K562 (cell line): ENCODE results near the gene PCDH7.

Experiments used
- ARID3B ChIP-seq: fragments of 250-450 bp; sonication (Bioruptor Pico); IDR thresholded peaks from 2 replicates; pipeline ENCODE4 v1.4.0; 2020; ENCODE audit warnings: borderline replicate concordance
- BACH1 ChIP-seq: fragments of 200-800 bp; sonication (Bioruptor generic); IDR thresholded peaks from 2 replicates; pipeline ENCODE4 v1.6.1; 2016; ENCODE audit warnings: missing genetic modification characterization, missing compliant biosample characterization
- CBX3 ChIP-seq, 2 experiments: IDR thresholded peaks; 1 replicate in 1 of 2; 2 replicates in 1 of 2; pipeline ENCODE4 v1.6.1; 2012; ENCODE audit warnings: inconsistent platforms in 2 of 2, low read length in 2 of 2, borderline replicate concordance in 1 of 2, control low read depth in 1 of 2
- CTCF ChIP-seq, 3 experiments: IDR thresholded peaks in 2 of 3; conservative IDR thresholded peaks in 1 of 3; 2 replicates each; pipeline ENCODE4 v1.5.1; 2011 to 2012; ENCODE audit warnings: low read length in 3 of 3, mild to moderate bottlenecking in 3 of 3, control low read depth in 2 of 3, improper control_type of control experiment in 1 of 3, inconsistent platforms in 1 of 3, low read depth in 1 of 3, mixed read lengths in 1 of 3, moderate library complexity in 1 of 3; ENCODE audit not compliant: insufficient read depth in 2 of 3
- ILK ChIP-seq: fragments of 450-650 bp; IDR thresholded peaks from 2 replicates; pipeline ENCODE4 v1.6.1; 2016; ENCODE audit warnings: missing genetic modification characterization, low read depth, mild to moderate bottlenecking, missing compliant biosample characterization, moderate library complexity, borderline replicate concordance
- MEF2D ChIP-seq: conservative IDR thresholded peaks from 2 replicates; pipeline ENCODE4 v1.6.1; 2016; ENCODE audit warnings: low read depth, missing genetic modification characterization, missing compliant biosample characterization
- SMARCA4 ChIP-seq: fragments of 450-650 bp; IDR thresholded peaks from 2 replicates; pipeline ENCODE4 v1.6.1; 2016
- SMARCA5 ChIP-seq: fragments of 450-650 bp; IDR thresholded peaks from 2 replicates; pipeline ENCODE4 v1.6.1; 2016
- SMARCE1 ChIP-seq: fragments of 450-650 bp; IDR thresholded peaks from 2 replicates; pipeline ENCODE4 v1.7.1; 2016; ENCODE audit warnings: mild to moderate bottlenecking
- TGIF2 ChIP-seq: sonication (generic); formaldehyde crosslinking; IDR thresholded peaks from 2 replicates; pipeline ENCODE4 v1.8.1; 2022; ENCODE audit warnings: mild to moderate bottlenecking, missing genetic modification reagents, moderate library complexity
- U2AF2 ChIP-seq: fragments of 200-400 bp; formaldehyde crosslinking; optimal IDR thresholded peaks from 2 replicates; pipeline ENCODE3; 2017; ENCODE audit warnings: low read depth, mild to moderate bottlenecking, low read length
- ZBTB43 ChIP-seq: sonication (generic); formaldehyde crosslinking; IDR thresholded peaks from 2 replicates; pipeline ENCODE4 v1.8.0; 2023; ENCODE audit warnings: mild to moderate bottlenecking, missing genetic modification reagents
- ZNF140 ChIP-seq: fragments of 250-450 bp; sonication (Bioruptor Pico); IDR thresholded peaks from 2 replicates; pipeline ENCODE4 v1.8.0; 2021; ENCODE audit warnings: moderate library complexity, mild to moderate bottlenecking, inconsistent platforms

DNA sequence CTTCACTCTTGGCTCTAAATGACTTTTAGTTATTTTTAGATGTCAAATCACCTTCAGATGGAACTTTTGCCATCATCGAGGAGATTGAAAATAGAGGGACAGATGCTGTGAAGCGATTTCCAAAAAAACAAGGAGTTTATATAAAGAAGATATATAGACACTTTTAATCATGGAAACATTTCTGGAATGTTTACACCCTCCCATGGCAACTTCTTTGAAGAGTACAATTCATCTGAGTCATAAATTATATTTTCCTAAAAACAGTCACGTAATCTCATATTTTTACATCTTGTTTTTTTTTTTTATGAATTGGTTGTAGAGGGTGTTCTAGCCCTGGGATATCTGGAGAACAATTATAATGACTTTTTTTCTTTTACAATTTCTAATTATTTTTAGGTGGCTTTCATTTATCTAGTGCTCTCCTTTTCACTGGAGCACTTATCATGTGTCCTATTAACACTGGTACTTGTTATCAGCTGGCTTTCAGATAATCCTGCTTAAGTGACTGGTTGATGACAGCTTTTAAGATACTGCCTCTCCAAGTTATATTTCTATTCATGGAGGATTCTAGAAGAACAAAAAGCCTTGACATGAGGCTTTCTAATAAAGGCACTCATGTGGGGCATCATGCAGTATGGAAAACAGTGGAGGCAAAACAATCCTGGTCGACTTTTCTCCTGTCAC is 24.9 kb downstream of the PCDH7 start:
- TF ChIP-seq SMARCA4: no peak
- no peak for TF ChIP-seq SMARCE1
- TF ChIP-seq TGIF2 (CRISPR knock-in tag): no peak
- TF ChIP-seq SMARCA5: no peak
- TF ChIP-seq ILK (tag): no peak
- TF ChIP-seq ARID3B (CRISPR knock-in tag): no peak
- no peak for TF ChIP-seq MEF2D (tag)
- no peak for TF ChIP-seq ZBTB43
- no peak for TF ChIP-seq ZNF140 (CRISPR knock-in tag)
- no peak for TF ChIP-seq U2AF2
- TF ChIP-seq BACH1: no peak
- no peak for TF ChIP-seq CTCF (IDR thresholded peaks at IDR 0.05 in 2 of 3, conservative IDR thresholded peaks at IDR 0.05 in 1 of 3; ENCODE audit: insufficient read depth in 2 of 3, low read depth in 1 of 3, low read length in 3 of 3)
- no peak for TF ChIP-seq CBX3 (IDR thresholded peaks at IDR 0.05; ENCODE audit: borderline replicate concordance in 1 of 2, low read length in 2 of 2)
